SH-SY5Y (cell line): Measurements from ENCODE around the gene MACROD2.

ENCODE experiments used
- GATA2 ChIP-seq: IDR thresholded peaks from 2 replicates; pipeline ENCODE4 v1.6.1; 2011; ENCODE audit warnings: mild to moderate bottlenecking, low read depth, low read length
- GATA3 ChIP-seq: IDR thresholded peaks from 2 replicates; pipeline ENCODE4 v1.6.1; 2011; ENCODE audit warnings: low read depth, mild to moderate bottlenecking, low read length, moderate library complexity

GRCh38 chr20:15859061-15859460 lies 1863.7 kb downstream of the MACROD2 start:
- no peak for TF ChIP-seq GATA2
- no peak for TF ChIP-seq GATA3
